ENCODE data around the gene JADE3.

The JADE3 gene

GRCh38 chrX:46882266-46882665, 30.0 kb upstream of the JADE3 start:
- H3K4me3 ChIP-seq (ENCODE audit: low read length), result no peak overlapping the region
- no peak for TF ChIP-seq CTCF (IDR thresholded peaks at IDR 0.05; ENCODE audit: insufficient read depth, low read depth, low read length, missing control alignments)
- DNase-seq (ENCODE audit: low read depth), result no peak

- no peak for DNase-seq (ENCODE audit: low read depth)
- no peak overlapping the region for H3K4me3 ChIP-seq (ENCODE audit: low read length)
- no peak for TF ChIP-seq CTCF (IDR thresholded peaks at IDR 0.05; ENCODE audit: insufficient read depth, low read depth, low read length, missing control alignments)
These were observed 27.4 kb upstream of the JADE3 start for GRCh38 chrX:46884799-46885198.

GRCh38 chrX:46898207-46898606, 14.0 kb upstream of the JADE3 start:
- no peak for DNase-seq (ENCODE audit: low read depth)
- H3K4me3 ChIP-seq (ENCODE audit: low read length), result no peak overlapping the region
- no peak for TF ChIP-seq CTCF (IDR thresholded peaks at IDR 0.05; ENCODE audit: insufficient read depth, low read depth, low read length, missing control alignments)

- H3K4me3 ChIP-seq (ENCODE audit: low read length), result peak overlapping the region; percentile 45
- TF ChIP-seq CTCF (IDR thresholded peaks at IDR 0.05; ENCODE audit: insufficient read depth, low read depth, low read length, missing control alignments), result peak; percentile 61
- peak; percentile 78 for DNase-seq (ENCODE audit: low read depth)
These were observed 8.6 kb upstream of the JADE3 start for GRCh38 chrX:46903458-46904242.

- H3K4me3 ChIP-seq (ENCODE audit: low read length), result no peak overlapping the region
- TF ChIP-seq CTCF (IDR thresholded peaks at IDR 0.05; ENCODE audit: insufficient read depth, low read depth, low read length, missing control alignments), result no peak
- no peak for DNase-seq (ENCODE audit: low read depth)
These were observed 7.6 kb upstream of the JADE3 start for GRCh38 chrX:46904626-46905025.

GRCh38 chrX:46910415-46910814, 1.8 kb upstream of the JADE3 start:
- no peak for TF ChIP-seq CTCF (IDR thresholded peaks at IDR 0.05; ENCODE audit: insufficient read depth, low read depth, low read length, missing control alignments)
- DNase-seq (ENCODE audit: low read depth), result no peak

More at GRCh38 chrX:46910415-46910814, 1.8 kb upstream of the JADE3 start:
- no peak overlapping the region for H3K4me3 ChIP-seq (ENCODE audit: low read length)

Measured in epithelial cell of esophagus (primary cell).